ENCODE measurements around the gene TOM1L2.

GRCh38 chr17:17981330-17981729 lies 9.1 kb upstream of the TOM1L2 start:
- TF ChIP-seq CTCF (IDR thresholded peaks at IDR 0.05; ENCODE audit: poor library complexity) (no peak), EZH2 (IDR thresholded peaks at IDR 0.05; ENCODE audit: borderline replicate concordance) (no peak), EZH2phosphoT487 (IDR thresholded peaks at IDR 0.05; ENCODE audit: low read depth, severe bottlenecking, unreplicated experiment) (no peak)
